ENCODE data around the gene ESR2. TPM values are rescaled to one million over a fixed set of nuclear protein-coding genes. Genes with fewer than 3 reads are reported as not detected.

Gene ESR2
- total RNA-seq, 4 donors from 2014 or later: 0.27 to 1.0 (median 0.78) TPM; not detected in 1

DNA sequence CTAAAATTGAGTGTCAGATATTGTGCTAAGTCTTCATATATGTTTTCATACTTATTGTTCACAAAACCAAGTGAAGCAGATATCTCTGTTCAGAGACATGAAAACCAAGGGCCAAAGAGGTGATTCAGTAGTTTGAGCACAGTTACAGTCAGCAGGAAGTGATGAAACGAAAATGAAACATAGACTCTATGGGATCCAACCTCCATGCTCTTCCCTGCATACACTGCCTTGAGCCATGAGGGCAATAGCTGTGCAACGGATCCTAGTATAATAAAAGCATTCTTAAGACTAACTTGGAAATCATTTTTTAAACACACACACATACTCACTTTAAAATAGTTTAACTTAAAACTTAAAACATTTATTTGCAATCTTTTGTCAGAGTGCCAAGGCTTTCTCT, 27.9 kb downstream of the ESR2 start:
- peaks cover 5 to 8% of the 10 kb centered on the region in 2 donors for H3K4me1 ChIP-seq
- H3K9me3 ChIP-seq: no peaks in the 10 kb centered on the region
- TF ChIP-seq, protein P1, sequence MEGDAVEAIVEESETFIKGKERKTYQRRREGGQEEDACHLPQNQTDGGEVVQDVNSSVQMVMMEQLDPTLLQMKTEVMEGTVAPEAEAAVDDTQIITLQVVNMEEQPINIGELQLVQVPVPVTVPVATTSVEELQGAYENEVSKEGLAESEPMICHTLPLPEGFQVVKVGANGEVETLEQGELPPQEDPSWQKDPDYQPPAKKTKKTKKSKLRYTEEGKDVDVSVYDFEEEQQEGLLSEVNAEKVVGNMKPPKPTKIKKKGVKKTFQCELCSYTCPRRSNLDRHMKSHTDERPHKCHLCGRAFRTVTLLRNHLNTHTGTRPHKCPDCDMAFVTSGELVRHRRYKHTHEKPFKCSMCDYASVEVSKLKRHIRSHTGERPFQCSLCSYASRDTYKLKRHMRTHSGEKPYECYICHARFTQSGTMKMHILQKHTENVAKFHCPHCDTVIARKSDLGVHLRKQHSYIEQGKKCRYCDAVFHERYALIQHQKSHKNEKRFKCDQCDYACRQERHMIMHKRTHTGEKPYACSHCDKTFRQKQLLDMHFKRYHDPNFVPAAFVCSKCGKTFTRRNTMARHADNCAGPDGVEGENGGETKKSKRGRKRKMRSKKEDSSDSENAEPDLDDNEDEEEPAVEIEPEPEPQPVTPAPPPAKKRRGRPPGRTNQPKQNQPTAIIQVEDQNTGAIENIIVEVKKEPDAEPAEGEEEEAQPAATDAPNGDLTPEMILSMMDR (IDR thresholded peaks at IDR 0.05): no peak
- TF ChIP-seq POLR2A (IDR thresholded peaks at IDR 0.05): no peak
- DNase-seq: no peak
- intact Hi-C loops (cut with DNase I): no loop called here
- no peak overlapping the region for H3K4me3 ChIP-seq (replicated peaks in 1 of 3)
- WGBS, 2 donors: 68 to 82% methylated on average over 2 of the region's 2 CpGs
- H3K36me3 ChIP-seq: no peaks in the 10 kb centered on the region
- H3K27me3 ChIP-seq: no peaks in the 10 kb centered on the region
- H3K27ac ChIP-seq: no peak overlapping the region

DNA sequence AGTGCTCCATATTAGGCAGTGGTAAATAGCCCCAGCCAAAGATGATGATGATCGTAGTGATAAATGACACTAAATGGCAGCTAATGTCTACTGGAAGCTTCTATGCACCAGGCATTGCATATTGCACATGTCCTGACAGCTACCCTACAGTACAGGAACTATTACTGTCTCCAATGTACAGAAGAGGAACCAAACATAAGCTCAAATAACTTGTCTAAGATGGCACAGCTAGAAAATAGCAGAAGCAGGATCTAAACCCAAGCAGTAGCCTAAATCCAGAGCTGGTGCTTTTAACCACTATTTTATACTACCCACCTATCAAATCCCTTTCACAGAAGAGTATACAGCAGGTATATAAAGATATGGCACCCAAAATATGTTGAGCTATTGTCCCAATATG, 28.9 kb downstream of the ESR2 start:
- Histone ChIP-seq H3K4me3 (replicated peaks in 1 of 3) (no peak overlapping the region), H3K9me3 (no peaks in the 10 kb centered on the region), H3K36me3 (no peaks in the 10 kb centered on the region), H3K27ac (no peak overlapping the region), H3K4me1 (peaks cover 5 to 8% of the 10 kb centered on the region in 2 donors), H3K27me3 (no peaks in the 10 kb centered on the region)
- intact Hi-C loops (cut with DNase I): no loop called here
- no peak for DNase-seq
- 94 to 100% methylated on average over 1 of the region's 1 CpG for WGBS, 2 donors
- TF ChIP-seq, protein P1 (IDR thresholded peaks at IDR 0.05): no peak
- no peak for TF ChIP-seq POLR2A (IDR thresholded peaks at IDR 0.05)

DNA sequence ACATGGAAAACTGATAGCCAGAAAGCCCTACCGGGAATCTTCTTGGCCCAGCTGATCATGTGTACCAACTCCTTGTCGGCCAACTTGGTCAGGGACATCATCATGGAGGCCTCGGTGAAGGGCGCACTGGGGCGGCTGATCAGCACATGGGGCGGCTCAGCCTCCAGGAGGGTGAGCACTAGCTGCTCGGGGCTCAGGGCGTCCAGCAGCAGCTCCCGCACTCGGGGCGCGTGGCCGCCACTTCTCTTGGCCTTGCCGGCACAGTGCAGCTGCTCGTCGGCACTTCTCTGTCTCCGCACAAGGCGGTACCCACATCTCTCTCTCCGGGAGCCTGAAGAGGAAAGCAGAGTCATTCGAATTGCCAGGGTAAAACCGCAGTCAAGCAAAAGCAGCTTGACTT, 33.8 kb downstream of the ESR2 start:
- H3K27me3 ChIP-seq: no peaks in the 10 kb centered on the region
- H3K36me3 ChIP-seq: no peaks in the 10 kb centered on the region
- no peak overlapping the region for H3K4me3 ChIP-seq (replicated peaks in 1 of 3)
- H3K27ac ChIP-seq: no peak overlapping the region
- no peaks in the 10 kb centered on the region for H3K9me3 ChIP-seq
- H3K4me1 ChIP-seq: peaks cover 5 to 8% of the 10 kb centered on the region in 2 donors
- 95 to 96% methylated on average over 7 to 15 of the region's 21 CpGs for WGBS, 2 donors
- intact Hi-C loops (cut with DNase I): no loop called here
- DNase-seq: no peak
- no peak for TF ChIP-seq POLR2A (IDR thresholded peaks at IDR 0.05)
- TF ChIP-seq, protein P1 (IDR thresholded peaks at IDR 0.05): no peak

DNA sequence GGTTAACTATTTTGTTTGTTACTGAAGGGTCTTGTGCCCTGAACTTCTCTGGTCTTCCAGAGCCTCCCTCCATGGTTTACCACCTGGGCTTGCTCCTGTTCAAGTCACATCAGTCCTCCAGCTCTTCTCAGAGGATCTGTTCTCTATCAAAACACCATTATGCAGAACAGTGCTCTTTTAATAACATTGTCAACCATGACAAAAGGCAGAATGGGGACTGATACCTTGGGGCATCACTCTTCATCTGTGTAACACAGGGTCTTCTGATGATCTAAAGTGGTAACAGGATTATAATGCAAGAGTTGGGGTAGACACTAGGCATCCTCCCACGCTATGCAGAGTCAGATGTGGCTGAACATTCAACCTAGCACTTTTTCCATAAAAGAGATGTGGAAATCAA, 38.4 kb downstream of the ESR2 start:
- Histone ChIP-seq H3K4me1 (no peaks in the 10 kb centered on the region), H3K27ac (no peak overlapping the region), H3K9me3 (no peaks in the 10 kb centered on the region), H3K4me3 (replicated peaks in 1 of 3) (no peak overlapping the region), H3K27me3 (no peaks in the 10 kb centered on the region), H3K36me3 (no peaks in the 10 kb centered on the region)
- 91% methylated on average over 1 of the region's 1 CpG for WGBS, 2 donors
- TF ChIP-seq, protein P1 (IDR thresholded peaks at IDR 0.05): no peak
- no peak for TF ChIP-seq POLR2A (IDR thresholded peaks at IDR 0.05)
- intact Hi-C loops (cut with DNase I): no loop called here
- no peak for DNase-seq

DNA sequence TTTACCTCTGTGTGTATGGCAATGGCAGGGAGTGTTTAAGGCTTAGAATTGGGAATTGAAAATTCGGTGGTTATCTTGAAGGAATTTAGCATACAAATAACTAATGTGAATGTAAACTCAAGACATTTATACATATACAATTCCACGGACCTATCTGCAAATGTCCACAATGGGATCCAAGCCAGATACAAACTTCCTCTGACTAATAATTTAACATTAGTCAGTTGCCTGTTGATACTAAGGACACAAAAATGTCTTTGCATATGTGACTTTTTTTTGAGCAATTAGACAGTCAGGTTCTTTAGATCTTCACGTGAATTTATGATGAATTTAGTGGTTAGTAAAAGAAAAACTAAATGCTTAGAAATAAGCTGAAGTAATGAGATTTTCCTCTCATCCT, 40.5 kb downstream of the ESR2 start:
- Histone ChIP-seq H3K9me3 (no peaks in the 10 kb centered on the region), H3K27me3 (no peaks in the 10 kb centered on the region), H3K27ac (no peak overlapping the region), H3K4me3 (replicated peaks in 1 of 3) (no peak overlapping the region), H3K4me1 (no peaks in the 10 kb centered on the region), H3K36me3 (no peaks in the 10 kb centered on the region)
- no peak for DNase-seq
- WGBS, 2 donors: 78 to 84% methylated on average over 3 of the region's 3 CpGs
- TF ChIP-seq POLR2A (IDR thresholded peaks at IDR 0.05): no peak
- TF ChIP-seq, protein P1 (IDR thresholded peaks at IDR 0.05): no peak
- intact Hi-C loops (cut with DNase I): no loop called here
